Neural progenitor cell (in vitro differentiated cells): Measurements from ENCODE around the gene ARSJ. TPM values are rescaled to one million over a fixed set of nuclear protein-coding genes. Genes with fewer than 3 reads are reported as not detected.
"Not testable (repeated sequence)": the region's sequence is repeated elsewhere in the genome, so short reads cannot be mapped to it uniquely, and the experiment has no call there.

Experiments
- DNase-seq: peaks from one replicate; pipeline ENCODE4 v3.0.0-alpha.2; 2016; ENCODE audit warnings: low spot score
- H2AFZ ChIP-seq: fragments of 200-600 bp; sonication (generic); replicated peaks from 2 replicates; pipeline ENCODE4 v1.6.1; 2016; ENCODE audit warnings: antibody characterized with exemption
- H3F3A ChIP-seq: fragments of 200-600 bp; sonication (generic); 2 replicates; pipeline ENCODE4 v1.6.1; 2016; ENCODE audit warnings: antibody characterized with exemption, low read depth
- H3K27ac ChIP-seq: fragments of 200-600 bp; sonication (generic); 2 replicates; pipeline ENCODE4 v1.5.1; 2016; ENCODE audit warnings: mild to moderate bottlenecking
- H3K27me3 ChIP-seq: fragments of 200-600 bp; sonication (generic); 2 replicates; pipeline ENCODE4 v1.6.1; 2016; ENCODE audit warnings: mild to moderate bottlenecking, moderate library complexity
- H3K36me3 ChIP-seq: fragments of 200-600 bp; sonication (generic); 2 replicates; pipeline ENCODE4 v1.5.1; 2016
- H3K4me1 ChIP-seq: fragments of 200-600 bp; sonication (generic); 2 replicates; pipeline ENCODE4 v1.6.1; 2016; ENCODE audit warnings: mixed run types
- H3K4me2 ChIP-seq: fragments of 200-600 bp; sonication (generic); 2 replicates; pipeline ENCODE4 v1.6.1; 2016
- H3K4me3 ChIP-seq: fragments of 200-600 bp; sonication (generic); 2 replicates; pipeline ENCODE4 v1.5.1; 2016
- H3K79me2 ChIP-seq: fragments of 200-600 bp; sonication (generic); 2 replicates; pipeline ENCODE4 v1.6.1; 2016; ENCODE audit warnings: low read depth
- H3K9ac ChIP-seq: fragments of 200-600 bp; sonication (generic); 2 replicates; pipeline ENCODE4 v1.6.1; 2016
- H3K9me3 ChIP-seq: fragments of 200-600 bp; sonication (generic); 2 replicates; pipeline ENCODE4 v1.5.1; 2016; ENCODE audit warnings: low read depth
- H4K20me1 ChIP-seq: fragments of 200-600 bp; sonication (generic); 2 replicates; pipeline ENCODE4 v1.6.1; 2016; ENCODE audit warnings: low read depth
- H3K27ac Mint-ChIP-seq: 3 replicates; pipeline ENCODE4 v1.8.0; 2021; ENCODE audit warnings: mixed read lengths
- H3K27me3 Mint-ChIP-seq: 2 replicates; pipeline ENCODE4 v1.8.0; 2022; ENCODE audit warnings: low read depth, mild to moderate bottlenecking, inconsistent platforms, moderate library complexity, mixed read lengths; ENCODE audit not compliant: insufficient read depth
- H3K36me3 Mint-ChIP-seq: 3 replicates; pipeline ENCODE4 v1.8.0; 2021; ENCODE audit warnings: mixed read lengths
- H3K4me1 Mint-ChIP-seq: 3 replicates; pipeline ENCODE4 v1.8.0; 2021; ENCODE audit warnings: mixed read lengths
- H3K4me3 Mint-ChIP-seq: 3 replicates; pipeline ENCODE4 v1.8.0; 2021; ENCODE audit warnings: mild to moderate bottlenecking, moderate library complexity, mixed read lengths
- H3K9me3 Mint-ChIP-seq: 3 replicates; pipeline ENCODE4 v1.8.0; 2020; ENCODE audit warnings: mixed read lengths
- EZH2 ChIP-seq: fragments of 200-600 bp; sonication (generic); IDR thresholded peaks from 2 replicates; pipeline ENCODE4 v1.6.1; 2017; ENCODE audit warnings: antibody characterized with exemption, mild to moderate bottlenecking, moderate library complexity
- EZH2phosphoT487 ChIP-seq: fragments of 200-600 bp; sonication (generic); IDR thresholded peaks from 2 replicates; pipeline ENCODE4 v1.6.1; 2017; ENCODE audit warnings: antibody characterized with exemption
- total RNA-seq: library from RNA; depleted of rRNA; stranded (reverse); fragments of >200 nt; gene quantifications from 2 replicates; pipeline ENCODE4 v1.2.3, GENCODE V29; 2015; ENCODE audit warnings: low replicate concordance
- TF ChIP-seq, protein P1 (sequence below): fragments of 200-600 bp; sonication (generic); IDR thresholded peaks from 2 replicates; pipeline ENCODE4 v1.5.1; 2017; ENCODE audit warnings: antibody characterized with exemption, mild to moderate bottlenecking

The ARSJ gene
- total RNA-seq, 1 donor from 2014 or later, result 0.28 TPM

DNA sequence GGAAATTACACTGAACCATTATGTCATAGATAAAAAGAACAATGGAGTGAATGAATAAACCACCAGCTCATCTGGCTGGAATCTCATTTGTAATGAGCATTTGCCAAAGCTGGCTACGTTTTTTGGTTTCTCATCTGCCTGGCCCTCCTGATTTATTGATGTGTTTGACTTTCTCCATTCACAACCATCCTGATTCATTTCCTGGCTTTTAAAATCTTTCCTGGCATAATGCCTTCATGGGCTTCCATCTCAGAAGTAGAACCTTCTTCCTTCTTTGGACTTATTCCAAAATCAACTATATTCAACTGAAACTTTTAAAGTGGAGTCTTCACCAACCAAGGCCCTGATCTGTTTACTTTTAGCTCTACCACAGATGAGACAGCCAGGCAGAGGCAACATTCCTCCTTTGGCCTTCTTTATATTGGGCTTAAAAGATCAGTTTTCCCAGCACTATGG, 36.0 kb upstream of the ARSJ start:
- Histone ChIP-seq H2AFZ (no peak overlapping the region), H3K4me1 (no peaks in the 10 kb centered on the region), H3F3A (no peaks in the 10 kb centered on the region), H3K9ac (no peak overlapping the region), H3K4me3 (no peak overlapping the region), H4K20me1 (no peaks in the 10 kb centered on the region), H3K27me3 (no peaks in the 10 kb centered on the region), H3K36me3 (no peaks in the 10 kb centered on the region), H3K9me3 (no peaks in the 10 kb centered on the region), H3K79me2 (no peaks in the 10 kb centered on the region), H3K27ac (no peak overlapping the region), H3K4me2 (no peak overlapping the region)
- no peak overlapping the region for H3K4me3 Mint-ChIP-seq
- no peaks in the 10 kb centered on the region for H3K27me3 Mint-ChIP-seq
- no peaks in the 10 kb centered on the region for H3K36me3 Mint-ChIP-seq
- H3K27ac Mint-ChIP-seq, result no peak overlapping the region
- H3K9me3 Mint-ChIP-seq, result no peaks in the 10 kb centered on the region
- no peak for DNase-seq
- TF ChIP-seq EZH2phosphoT487, result no peak
- no peak for TF ChIP-seq EZH2
- TF ChIP-seq, protein P1, sequence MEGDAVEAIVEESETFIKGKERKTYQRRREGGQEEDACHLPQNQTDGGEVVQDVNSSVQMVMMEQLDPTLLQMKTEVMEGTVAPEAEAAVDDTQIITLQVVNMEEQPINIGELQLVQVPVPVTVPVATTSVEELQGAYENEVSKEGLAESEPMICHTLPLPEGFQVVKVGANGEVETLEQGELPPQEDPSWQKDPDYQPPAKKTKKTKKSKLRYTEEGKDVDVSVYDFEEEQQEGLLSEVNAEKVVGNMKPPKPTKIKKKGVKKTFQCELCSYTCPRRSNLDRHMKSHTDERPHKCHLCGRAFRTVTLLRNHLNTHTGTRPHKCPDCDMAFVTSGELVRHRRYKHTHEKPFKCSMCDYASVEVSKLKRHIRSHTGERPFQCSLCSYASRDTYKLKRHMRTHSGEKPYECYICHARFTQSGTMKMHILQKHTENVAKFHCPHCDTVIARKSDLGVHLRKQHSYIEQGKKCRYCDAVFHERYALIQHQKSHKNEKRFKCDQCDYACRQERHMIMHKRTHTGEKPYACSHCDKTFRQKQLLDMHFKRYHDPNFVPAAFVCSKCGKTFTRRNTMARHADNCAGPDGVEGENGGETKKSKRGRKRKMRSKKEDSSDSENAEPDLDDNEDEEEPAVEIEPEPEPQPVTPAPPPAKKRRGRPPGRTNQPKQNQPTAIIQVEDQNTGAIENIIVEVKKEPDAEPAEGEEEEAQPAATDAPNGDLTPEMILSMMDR, result no peak
- H3K4me1 Mint-ChIP-seq, result no peaks in the 10 kb centered on the region

DNA sequence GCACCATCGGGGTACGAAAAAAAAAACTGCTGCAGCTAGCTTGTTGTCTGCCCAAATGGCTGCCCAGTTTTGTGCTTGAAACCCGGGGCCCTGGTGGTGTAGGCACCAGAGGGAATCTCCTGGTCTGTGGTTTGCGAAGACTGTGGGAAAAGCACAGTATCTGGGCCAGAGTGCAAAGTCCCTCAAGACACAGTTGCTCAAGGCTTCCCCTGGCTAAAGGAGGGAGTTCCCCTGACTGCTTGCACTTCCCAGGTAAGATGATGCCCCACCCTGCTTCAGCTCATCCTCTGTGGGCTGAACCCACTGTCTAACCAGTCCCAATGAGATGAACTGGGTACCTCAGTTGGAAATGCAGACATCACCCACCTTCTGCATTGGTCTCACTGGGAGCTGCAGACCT, 33.8 kb upstream of the ARSJ start:
- H3K9me3 Mint-ChIP-seq, H3K4me3 Mint-ChIP-seq, H3K4me1 Mint-ChIP-seq, H3K36me3 Mint-ChIP-seq, H3K9ac ChIP-seq, DNase-seq, H3K27me3 Mint-ChIP-seq, H3K9me3 ChIP-seq, H3K79me2 ChIP-seq, H3K36me3 ChIP-seq, H3K27me3 ChIP-seq, H3K4me3 ChIP-seq, H4K20me1 ChIP-seq, H3K27ac ChIP-seq, H3F3A ChIP-seq, H3K4me1 ChIP-seq, H3K27ac Mint-ChIP-seq, H3K4me2 ChIP-seq: not testable (repeated sequence)
- H2AFZ ChIP-seq, result peak overlapping the region; percentile 57

DNA sequence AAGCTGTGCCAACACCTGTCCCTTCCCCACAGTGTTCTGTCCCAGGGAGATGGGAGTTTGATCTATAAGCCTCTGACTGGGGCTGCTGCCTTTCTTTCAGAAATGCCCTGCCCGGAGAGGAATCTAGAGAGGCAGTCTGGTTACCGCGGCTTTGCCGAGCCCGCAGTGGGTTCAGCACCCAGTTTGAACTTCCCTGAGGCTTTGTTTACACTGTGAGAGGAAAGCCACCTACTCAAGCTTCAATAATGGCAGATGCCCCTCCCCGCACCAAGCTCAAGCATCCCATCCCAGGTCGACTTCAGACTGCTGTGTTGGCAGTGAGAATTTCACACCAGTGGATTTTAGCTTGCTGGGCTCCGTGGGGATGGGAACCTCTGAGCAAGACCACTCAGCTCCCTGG, 33.3 kb upstream of the ARSJ start:
- no peak for DNase-seq
- Mint-ChIP-seq H3K27me3 (no peaks in the 10 kb centered on the region), H3K36me3 (no peaks in the 10 kb centered on the region), H3K9me3 (peaks cover 3% of the 10 kb centered on the region), H3K4me3 (no peak overlapping the region), H3K4me1 (no peaks in the 10 kb centered on the region), H3K27ac (no peak overlapping the region)
- Histone ChIP-seq H3K4me1 (no peaks in the 10 kb centered on the region), H3F3A (no peaks in the 10 kb centered on the region), H3K27me3 (no peaks in the 10 kb centered on the region), H3K79me2 (no peaks in the 10 kb centered on the region), H3K4me2 (no peak overlapping the region), H3K36me3 (no peaks in the 10 kb centered on the region), H3K9ac (no peak overlapping the region), H3K27ac (no peak overlapping the region), H4K20me1 (no peaks in the 10 kb centered on the region), H2AFZ (peak overlapping the region; percentile 57), H3K4me3 (no peak overlapping the region), H3K9me3 (no peaks in the 10 kb centered on the region)
- TF ChIP-seq EZH2phosphoT487, result no peak
- no peak for TF ChIP-seq EZH2
- TF ChIP-seq, protein P1, result no peak

DNA sequence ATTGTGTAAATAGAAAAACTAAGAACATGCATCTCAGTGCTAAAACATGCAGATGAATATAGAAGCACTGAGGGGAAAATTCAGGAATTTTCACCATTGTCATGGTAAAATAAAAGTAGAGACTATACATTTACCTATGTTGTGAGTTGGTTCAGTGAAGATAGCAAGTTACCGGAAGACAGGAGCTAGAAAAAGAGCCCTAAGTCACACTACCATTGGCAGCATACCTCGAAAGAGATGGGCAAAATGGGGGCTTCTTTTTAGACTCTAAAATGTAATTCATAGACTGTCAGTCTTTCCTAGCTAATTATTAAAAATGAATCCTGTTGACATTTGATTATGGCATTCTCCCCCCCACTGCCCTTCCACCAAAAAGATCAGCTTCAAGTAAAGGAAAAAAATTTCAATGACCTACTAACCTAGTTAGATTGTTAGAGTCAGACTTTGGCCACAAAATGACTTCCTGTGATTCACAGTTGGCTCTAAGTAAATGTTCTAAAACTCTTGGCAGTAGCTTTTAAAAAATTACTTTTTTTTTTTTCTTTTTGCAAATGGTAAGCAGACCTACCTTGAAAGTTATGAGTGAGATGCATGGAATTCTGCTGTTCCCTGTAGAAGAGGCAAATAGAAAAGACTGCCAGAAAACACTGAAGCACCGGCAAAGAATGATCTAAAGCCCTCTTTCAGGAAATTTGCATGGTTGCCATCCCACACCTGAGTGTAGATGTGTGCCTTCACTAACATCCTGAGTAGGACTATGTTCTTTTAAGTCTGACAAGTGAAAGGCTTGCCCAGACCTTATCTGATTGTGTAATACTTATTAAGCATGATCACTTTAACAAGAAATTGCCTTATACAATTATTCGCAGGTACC, 26.4 kb upstream of the ARSJ start:
- H3K4me3 Mint-ChIP-seq, result no peak overlapping the region
- no peaks in the 10 kb centered on the region for H3K9me3 ChIP-seq
- no peaks in the 10 kb centered on the region for H3K36me3 Mint-ChIP-seq
- no peaks in the 10 kb centered on the region for H3K79me2 ChIP-seq
- H3K27ac Mint-ChIP-seq, result no peak overlapping the region
- H3K9me3 Mint-ChIP-seq, result peaks cover 3% of the 10 kb centered on the region
- no peak overlapping the region for H3K27ac ChIP-seq
- H3K4me2 ChIP-seq, result no peak overlapping the region
- no peak overlapping the region for H2AFZ ChIP-seq
- H3K36me3 ChIP-seq, result no peaks in the 10 kb centered on the region
- H3F3A ChIP-seq, result no peaks in the 10 kb centered on the region
- no peaks in the 10 kb centered on the region for H3K4me1 Mint-ChIP-seq
- no peak for DNase-seq
- H3K9ac ChIP-seq, result no peak overlapping the region
- TF ChIP-seq, protein P1, result no peak
- TF ChIP-seq EZH2phosphoT487, result no peak
- no peak for TF ChIP-seq EZH2
- no peaks in the 10 kb centered on the region for H3K27me3 Mint-ChIP-seq
- H4K20me1 ChIP-seq, result no peaks in the 10 kb centered on the region
- no peaks in the 10 kb centered on the region for H3K27me3 ChIP-seq
- no peaks in the 10 kb centered on the region for H3K4me1 ChIP-seq
- H3K4me3 ChIP-seq, result no peak overlapping the region

DNA sequence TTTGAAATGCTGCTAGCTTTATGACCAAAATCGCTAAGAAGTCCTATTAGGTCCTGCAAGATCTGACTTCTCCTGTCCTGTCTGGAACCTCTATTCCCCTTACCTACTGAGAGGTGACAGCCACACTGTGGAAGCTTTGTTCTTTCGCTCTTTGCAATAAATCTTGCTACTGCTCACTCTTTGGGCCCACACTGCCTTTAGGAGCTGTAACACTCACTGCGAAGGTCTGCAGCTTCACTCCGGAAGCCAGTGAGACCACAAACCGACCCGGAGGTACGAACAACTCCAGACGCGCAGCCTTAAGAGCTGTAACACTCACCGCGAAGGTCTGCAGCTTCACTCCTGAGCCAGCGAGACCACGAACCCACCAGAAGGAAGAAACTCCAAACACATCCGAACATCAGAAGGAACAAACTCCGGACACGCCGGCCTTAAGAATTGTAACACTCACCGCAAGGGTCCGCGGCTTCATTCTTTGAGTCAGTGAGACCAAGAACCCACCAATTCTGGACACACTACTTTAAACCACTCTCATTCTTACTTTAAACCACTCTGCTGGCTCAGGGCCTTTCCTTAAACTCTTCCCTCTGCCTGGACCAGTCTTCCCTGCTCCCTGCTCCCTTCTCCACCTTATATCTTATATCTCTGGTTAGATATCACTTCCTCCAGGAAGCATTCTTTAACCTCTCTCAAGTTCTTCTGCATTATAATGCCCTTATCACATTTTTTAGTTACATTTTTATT, 25.2 kb upstream of the ARSJ start:
- not testable (repeated sequence) for H3K27ac Mint-ChIP-seq, H3K36me3 Mint-ChIP-seq, H2AFZ ChIP-seq, H3K4me1 Mint-ChIP-seq, H3K4me2 ChIP-seq, H3K4me3 ChIP-seq, H3K9me3 Mint-ChIP-seq, H3K79me2 ChIP-seq, H4K20me1 ChIP-seq, H3F3A ChIP-seq, H3K27me3 ChIP-seq, H3K27ac ChIP-seq, H3K4me1 ChIP-seq, H3K9me3 ChIP-seq, H3K9ac ChIP-seq, H3K4me3 Mint-ChIP-seq, H3K36me3 ChIP-seq, DNase-seq, H3K27me3 Mint-ChIP-seq
